ENCODE results near the gene TUFT1.

Gene TUFT1

GRCh38 chr1:151494741-151495281 lies 45.3 kb upstream of the TUFT1 start:
- TF ChIP-seq FOXP2 (optimal IDR thresholded peaks at IDR 0.05; ENCODE audit: borderline replicate concordance, extremely low read depth, extremely low read length, insufficient read depth) = peak; percentile 29
- TF ChIP-seq POLR2AphosphoS5 (IDR thresholded peaks at IDR 0.05; ENCODE audit: low read depth, low read length) = 0 out of 2 replicates have a peak, but pooled peaks have one; percentile 30
- TF ChIP-seq TAF1 (IDR thresholded peaks at IDR 0.05; ENCODE audit: borderline replicate concordance, insufficient read depth, low read length) = no peak
- peak; percentile 76; the same call in 1 of the 2 replicates for TF ChIP-seq SIN3A (IDR thresholded peaks at IDR 0.05; ENCODE audit: borderline replicate concordance, insufficient read depth, low read length)
- TF ChIP-seq REST (IDR thresholded peaks at IDR 0.05; ENCODE audit: insufficient read depth in 1 of 2, low read depth in 2 of 2, low read length in 2 of 2) = peak in 1 of 2 experiments; percentile 45; a peak in 1 of 4 replicates

GRCh38 chr1:151495316-151495715 lies 44.8 kb upstream of the TUFT1 start:
- TF ChIP-seq FOXP2 (optimal IDR thresholded peaks at IDR 0.05; ENCODE audit: borderline replicate concordance, extremely low read depth, extremely low read length, insufficient read depth) (no peak), TAF1 (IDR thresholded peaks at IDR 0.05; ENCODE audit: borderline replicate concordance, insufficient read depth, low read length) (no peak), POLR2AphosphoS5 (IDR thresholded peaks at IDR 0.05; ENCODE audit: low read depth, low read length) (no peak)

- TF ChIP-seq REST (IDR thresholded peaks at IDR 0.05; ENCODE audit: insufficient read depth in 1 of 2, low read depth in 2 of 2, low read length in 2 of 2) = no peak
- TF ChIP-seq SIN3A (IDR thresholded peaks at IDR 0.05; ENCODE audit: borderline replicate concordance, insufficient read depth, low read length) = no peak
- TF ChIP-seq POLR2AphosphoS5 (IDR thresholded peaks at IDR 0.05; ENCODE audit: low read depth, low read length) = no peak
- TF ChIP-seq TAF1 (IDR thresholded peaks at IDR 0.05; ENCODE audit: borderline replicate concordance, insufficient read depth, low read length) = no peak
- no peak for TF ChIP-seq FOXP2 (optimal IDR thresholded peaks at IDR 0.05; ENCODE audit: borderline replicate concordance, extremely low read depth, extremely low read length, insufficient read depth)
Observed at GRCh38 chr1:151499365-151499764, 40.7 kb upstream of the TUFT1 start.

GRCh38 chr1:151499930-151500329 lies 40.2 kb upstream of the TUFT1 start:
- no peak for TF ChIP-seq TAF1 (IDR thresholded peaks at IDR 0.05; ENCODE audit: borderline replicate concordance, insufficient read depth, low read length)
- TF ChIP-seq FOXP2 (optimal IDR thresholded peaks at IDR 0.05; ENCODE audit: borderline replicate concordance, extremely low read depth, extremely low read length, insufficient read depth) = no peak
- TF ChIP-seq REST (IDR thresholded peaks at IDR 0.05; ENCODE audit: insufficient read depth in 1 of 2, low read depth in 2 of 2, low read length in 2 of 2) = no peak
- TF ChIP-seq POLR2AphosphoS5 (IDR thresholded peaks at IDR 0.05; ENCODE audit: low read depth, low read length) = no peak
- TF ChIP-seq SIN3A (IDR thresholded peaks at IDR 0.05; ENCODE audit: borderline replicate concordance, insufficient read depth, low read length) = no peak

- TF ChIP-seq SIN3A (IDR thresholded peaks at IDR 0.05; ENCODE audit: borderline replicate concordance, insufficient read depth, low read length) (no peak), REST (IDR thresholded peaks at IDR 0.05; ENCODE audit: insufficient read depth in 1 of 2, low read depth in 2 of 2, low read length in 2 of 2) (no peak), FOXP2 (optimal IDR thresholded peaks at IDR 0.05; ENCODE audit: borderline replicate concordance, extremely low read depth, extremely low read length, insufficient read depth) (no peak), TAF1 (IDR thresholded peaks at IDR 0.05; ENCODE audit: borderline replicate concordance, insufficient read depth, low read length) (no peak), POLR2AphosphoS5 (IDR thresholded peaks at IDR 0.05; ENCODE audit: low read depth, low read length) (no peak)
Observed at GRCh38 chr1:151501474-151501873, 38.6 kb upstream of the TUFT1 start.
